K562 (cell line): ENCODE data around the gene GOLGA8A. TPM values are rescaled to one million over a fixed set of nuclear protein-coding genes. Genes with fewer than 3 reads are reported as not detected.

Source experiments
- CC2D1A ChIP-seq: fragments of 450-650 bp; IDR thresholded peaks from 2 replicates; pipeline ENCODE4 v1.6.1; 2017; ENCODE audit warnings: mild to moderate bottlenecking
- CHCHD3 ChIP-seq: fragments of 250-450 bp; sonication (Bioruptor Pico); IDR thresholded peaks from 2 replicates; pipeline ENCODE4 v2.1.2; 2022; ENCODE audit warnings: mild to moderate bottlenecking
- COPS2 ChIP-seq: fragments of 450-650 bp; conservative IDR thresholded peaks from 2 replicates; pipeline ENCODE4 v1.6.1; 2016; ENCODE audit warnings: mild to moderate bottlenecking, moderate library complexity
- E2F1 ChIP-seq: sonication (generic); formaldehyde crosslinking; IDR thresholded peaks from 2 replicates; pipeline ENCODE4 v1.8.1; 2023; ENCODE audit warnings: mild to moderate bottlenecking, missing genetic modification reagents, moderate library complexity
- FOXA1 ChIP-seq: fragments of 450-650 bp; IDR thresholded peaks from 2 replicates; pipeline ENCODE4 v1.6.1; 2016; ENCODE audit warnings: mild to moderate bottlenecking, borderline replicate concordance
- KLF1 ChIP-seq: fragments of 450-650 bp; IDR thresholded peaks from 2 replicates; pipeline ENCODE4 v1.6.1; 2016; ENCODE audit warnings: missing genetic modification characterization, missing compliant biosample characterization
- MLX ChIP-seq, 2 experiments: fragments of 450-650 bp in 1 of 2; sonication (generic) in 1 of 2; formaldehyde crosslinking; conservative IDR thresholded peaks; 2 replicates each; pipeline versions ENCODE4 v1.4.0 to v1.8.1; 2020 to 2022; ENCODE audit warnings: mild to moderate bottlenecking in 1 of 2, missing genetic modification reagents in 1 of 2
- OTX1 ChIP-seq: fragments of 450-650 bp; formaldehyde crosslinking; IDR thresholded peaks from 2 replicates; pipeline ENCODE4 v1.4.0; 2022; ENCODE audit warnings: mild to moderate bottlenecking
- PBX2 ChIP-seq, 2 experiments: IDR thresholded peaks in 1 of 2; conservative IDR thresholded peaks in 1 of 2; 2 replicates each; pipeline ENCODE4 v1.6.1; 2016; ENCODE audit warnings: low read depth in 2 of 2, mild to moderate bottlenecking in 1 of 2, missing compliant biosample characterization in 1 of 2, missing genetic modification characterization in 1 of 2, moderate library complexity in 1 of 2
- POLR2H ChIP-seq: IDR thresholded peaks from 2 replicates; pipeline ENCODE4 v1.6.1; 2016; ENCODE audit warnings: missing genetic modification characterization, low read depth, mild to moderate bottlenecking, control low read depth, missing compliant biosample characterization, moderate library complexity
- PTBP1 ChIP-seq: fragments of 200-400 bp; formaldehyde crosslinking; IDR thresholded peaks from 2 replicates; pipeline ENCODE4 v1.6.1; 2017; ENCODE audit warnings: low read depth, low read length
- RBM25 ChIP-seq: fragments of 200-400 bp; formaldehyde crosslinking; IDR thresholded peaks from 2 replicates; pipeline ENCODE4 v1.6.1; 2018; ENCODE audit warnings: low read length, low read depth, moderate library complexity; ENCODE audit not compliant: severe bottlenecking
- RFX5 ChIP-seq: IDR thresholded peaks from 2 replicates; pipeline ENCODE4 v1.6.1; 2011; ENCODE audit warnings: low read depth, mild to moderate bottlenecking, improper control_type of control experiment, low read length
- SETDB1 ChIP-seq: IDR thresholded peaks from one replicate; pipeline ENCODE4 v1.6.1; 2012; ENCODE audit warnings: low read length, control low read depth, inconsistent platforms
- SMARCA5 ChIP-seq: fragments of 450-650 bp; IDR thresholded peaks from 2 replicates; pipeline ENCODE4 v1.6.1; 2016
- TARDBP ChIP-seq: fragments of 450-650 bp; IDR thresholded peaks from 2 replicates; pipeline ENCODE4 v1.6.1; 2016
- TBP ChIP-seq: optimal IDR thresholded peaks from 2 replicates; pipeline ENCODE3; 2011; ENCODE audit warnings: low read depth, low read length, improper control_type of control experiment
- TCF7 ChIP-seq: sonication (generic); IDR thresholded peaks from 2 replicates; pipeline ENCODE4 v1.6.1; 2016; ENCODE audit warnings: antibody characterized with exemption, borderline replicate concordance
- XRCC3 ChIP-seq: fragments of 450-650 bp; IDR thresholded peaks from 2 replicates; pipeline ENCODE4 v1.6.1; 2017; ENCODE audit warnings: mild to moderate bottlenecking, moderate library complexity
- ZNF197 ChIP-seq: fragments of 200-800 bp; sonication (Bioruptor generic); IDR thresholded peaks from 2 replicates; pipeline ENCODE4 v1.6.1; 2016; ENCODE audit warnings: low read depth, missing genetic modification characterization, missing compliant biosample characterization
- ZNF408 ChIP-seq: fragments of 250-450 bp; sonication (Bioruptor Pico); IDR thresholded peaks from 2 replicates; pipeline ENCODE4 v1.4.0; 2020; ENCODE audit warnings: low read depth, mild to moderate bottlenecking, moderate library complexity
- ZNF445 ChIP-seq: fragments of 250-450 bp; sonication (Bioruptor Pico); IDR thresholded peaks from 2 replicates; pipeline ENCODE4 v1.4.0; 2020; ENCODE audit warnings: low read depth, mild to moderate bottlenecking, moderate library complexity
- polyA plus RNA-seq, 8 experiments: library from polyadenylated mRNA; depleted of rRNA in 4 of 8; stranded (reverse) in 5 of 8; unstranded in 3 of 8; fragments of >200 nt; fragmentation: Nextera tagmentation in 2 of 8; fragmentation: Illumina TruSeq in 1 of 8; extraction: Ambion mirVana in 2 of 8; extraction: Trizol in 1 of 8; gene quantifications; 2 replicates each; pipeline versions ENCODE4 v1.2.1 to v1.2.3, GENCODE V29; 2011 to 2014; ENCODE audit warnings: inconsistent platforms in 1 of 8, missing spikeins in 1 of 8
- total RNA-seq, 7 experiments: library from RNA; depleted of rRNA in 6 of 7; stranded (reverse); fragments of >200 nt in 6 of 7; fragmentation: Illumina TruSeq in 2 of 7; extraction: Trizol in 2 of 7; gene quantifications; 2 replicates each; pipeline versions ENCODE4 v1.2.1 to v1.2.3, GENCODE V29; 2011 to 2021; ENCODE audit warnings: low replicate concordance in 1 of 7

GOLGA8A gene
- total and polyA plus RNA-seq, 9 of the 15 experiments (the other 6 are each of a cell fraction or from before 2014, with no cell fraction given), result 11.2 to 191 (median 56.3) TPM

- TF ChIP-seq RFX5 (no peak), RBM25 (no peak), CHCHD3 (no peak), TARDBP (no peak), XRCC3 (no peak), TBP (peak; percentile 74), PBX2 (CRISPR knock-in tag; IDR thresholded peaks at IDR 0.05; ENCODE audit: low read depth) (no peak), PBX2 (tag; conservative IDR thresholded peaks at IDR 0.05; ENCODE audit: low read depth) (no peak), SMARCA5 (no peak), POLR2H (tag) (no peak), CC2D1A (no peak), COPS2 (no peak), SETDB1 (no peak), E2F1 (CRISPR knock-in tag) (peak; percentile 60; the same call in 1 of the 2 replicates), ZNF445 (CRISPR knock-in tag) (no peak), TCF7 (no peak), KLF1 (tag) (no peak), MLX (CRISPR knock-in tag; conservative IDR thresholded peaks at IDR 0.05) (no peak), PTBP1 (no peak), ZNF197 (no peak), OTX1 (CRISPR knock-in tag) (no peak), FOXA1 (no peak), ZNF408 (CRISPR knock-in tag) (no peak)
Observed at GRCh38 chr15:34437687-34438086, at the start of gene GOLGA8A (continued).
